NCI-H774 (cell line): ENCODE data around the gene PRKAG2.

Experiments
- DNase-seq: peaks from one replicate; lab custom pipeline; 2025; lab: John Stamatoyannopoulos, UW

Gene PRKAG2

GRCh38 chr7:151675196-151675920 lies 201.6 kb downstream of the PRKAG2 start:
- no peak for DNase-seq

GRCh38 chr7:151674161-151674920 lies 202.6 kb downstream of the PRKAG2 start:
- DNase-seq = no peak

GRCh38 chr7:151673216-151673615 lies 203.7 kb downstream of the PRKAG2 start:
- DNase-seq = no peak

- no peak for DNase-seq
Observed at GRCh38 chr7:151672716-151673115, 204.2 kb downstream of the PRKAG2 start.

DNA sequence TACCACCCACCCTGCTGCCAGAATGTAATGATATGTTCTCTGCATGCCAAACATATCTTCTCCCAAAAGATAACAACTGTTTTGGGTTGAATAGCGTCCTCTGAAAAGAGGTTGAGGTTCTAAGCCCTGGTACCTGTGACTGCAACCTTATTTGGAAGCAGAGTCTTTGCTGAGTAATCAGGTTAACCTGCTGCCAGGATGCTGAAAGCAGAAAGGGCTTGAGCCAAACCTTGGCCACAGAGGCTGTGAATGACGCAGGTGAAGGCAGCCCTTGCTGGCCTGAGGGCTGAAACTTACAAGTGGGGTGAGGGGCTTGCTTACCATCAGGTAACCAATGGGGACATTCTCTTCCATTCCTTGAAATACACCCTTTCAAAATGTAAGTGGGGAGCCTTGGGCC lies 205.4 kb downstream of the PRKAG2 start:
- DNase-seq = no peak

- DNase-seq = no peak
Observed at GRCh38 chr7:151669762-151670161, 207.2 kb downstream of the PRKAG2 start.

DNA sequence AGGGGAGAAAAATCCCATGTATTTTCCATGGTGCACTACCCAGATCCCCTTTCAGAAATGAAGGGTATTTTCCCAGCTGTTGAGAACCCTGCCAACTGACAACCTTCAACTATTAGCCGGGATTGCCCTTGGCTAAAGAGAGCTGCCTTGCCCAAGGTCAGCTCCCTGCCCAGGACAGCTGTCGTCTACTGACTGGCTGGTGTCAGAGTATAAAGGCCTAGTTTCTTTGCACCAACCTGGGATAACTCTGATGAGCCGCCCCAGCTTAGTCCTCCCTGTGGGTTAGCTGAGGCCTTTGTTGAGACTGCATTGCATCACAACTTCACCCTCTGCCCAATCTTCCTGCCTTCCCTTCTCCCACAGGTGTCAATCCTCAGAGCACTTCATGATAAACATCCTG lies 210.0 kb downstream of the PRKAG2 start:
- DNase-seq = no peak

GRCh38 chr7:151665368-151665767 lies 211.5 kb downstream of the PRKAG2 start:
- no peak for DNase-seq

- DNase-seq = no peak
Observed at GRCh38 chr7:151664268-151664667, 212.6 kb downstream of the PRKAG2 start.

DNA sequence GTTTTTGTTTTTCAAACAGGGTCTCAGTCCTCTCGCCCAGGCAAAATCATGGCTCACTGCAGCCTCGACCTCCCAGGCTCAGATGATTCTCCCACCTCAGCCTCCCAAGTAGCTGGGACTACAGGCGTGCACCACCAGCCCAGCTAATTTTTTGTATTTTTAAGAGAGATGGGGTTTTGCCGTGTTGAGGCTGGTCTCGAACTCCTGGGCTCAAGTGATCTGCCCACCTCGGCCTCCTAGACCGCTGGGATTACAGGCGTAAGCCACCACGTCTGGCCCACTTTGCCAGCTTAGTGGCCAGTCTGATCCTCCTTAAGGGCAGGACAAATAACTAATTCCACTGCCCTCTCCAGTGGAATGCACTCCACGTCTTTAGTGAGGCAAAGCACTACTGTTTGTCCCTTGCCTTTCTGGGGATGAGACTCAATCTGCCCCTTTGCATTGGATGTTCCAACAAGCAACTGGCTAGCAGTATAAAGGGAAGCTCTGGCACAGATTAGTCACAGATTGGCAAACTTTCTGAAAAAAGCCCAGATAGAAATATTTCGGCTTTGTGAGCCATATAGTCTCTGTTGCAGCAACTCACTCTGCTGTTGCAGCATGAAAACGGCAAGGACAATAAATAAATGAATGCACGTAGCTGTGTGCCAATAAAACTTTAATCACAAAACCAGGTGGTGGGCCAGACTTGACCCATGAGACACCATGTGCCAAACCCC lies 213.4 kb downstream of the PRKAG2 start:
- no peak for DNase-seq

DNA sequence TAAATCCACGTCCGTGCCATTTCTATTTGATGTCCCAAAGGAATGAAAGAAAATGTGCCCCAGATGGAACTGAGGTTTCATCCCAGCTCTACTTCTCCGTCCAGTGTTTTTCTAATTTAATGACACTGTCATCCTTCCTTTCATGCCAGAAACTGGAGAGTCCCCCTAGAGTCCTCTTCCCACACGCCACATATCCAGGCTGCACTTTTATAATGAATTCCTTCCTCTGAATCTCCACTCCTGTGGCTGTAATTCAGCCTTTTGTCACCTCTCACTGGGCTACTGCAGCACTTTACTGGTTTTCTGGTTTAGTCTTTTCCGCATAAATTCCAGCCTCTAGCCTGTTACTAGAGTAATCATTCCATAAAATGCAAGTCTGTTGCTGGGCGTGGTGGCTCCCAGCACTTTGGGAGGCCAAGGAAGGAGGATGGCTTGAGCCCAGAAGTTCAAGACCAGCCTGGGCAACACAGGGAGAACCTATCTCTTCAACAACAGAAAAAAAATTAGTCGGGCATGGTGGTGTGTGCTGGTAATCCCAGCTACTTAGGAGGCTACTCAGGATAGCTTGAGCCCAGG lies 214.6 kb downstream of the PRKAG2 start:
- DNase-seq = no peak

- no peak for DNase-seq
Observed at GRCh38 chr7:151661587-151661986, 215.3 kb downstream of the PRKAG2 start.

DNA sequence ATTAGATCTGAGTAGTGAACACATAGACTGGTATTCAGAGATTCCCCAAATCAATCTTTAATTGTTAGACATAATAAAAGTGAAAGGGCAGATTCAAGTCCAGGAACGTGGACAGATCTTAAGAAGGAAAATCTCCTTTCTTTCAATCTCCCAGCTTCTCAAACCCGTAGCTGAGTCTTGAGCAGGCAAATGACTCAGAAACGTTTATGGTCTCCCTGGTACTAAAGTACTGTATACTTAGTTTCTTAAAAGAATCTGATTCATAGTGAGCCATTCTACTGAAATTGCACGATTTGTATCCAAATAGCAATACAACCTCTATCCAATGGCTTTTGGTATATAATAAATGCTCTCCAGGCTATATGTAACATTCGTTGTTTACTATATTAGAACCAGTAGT lies 216.8 kb downstream of the PRKAG2 start:
- DNase-seq = no peak

DNA sequence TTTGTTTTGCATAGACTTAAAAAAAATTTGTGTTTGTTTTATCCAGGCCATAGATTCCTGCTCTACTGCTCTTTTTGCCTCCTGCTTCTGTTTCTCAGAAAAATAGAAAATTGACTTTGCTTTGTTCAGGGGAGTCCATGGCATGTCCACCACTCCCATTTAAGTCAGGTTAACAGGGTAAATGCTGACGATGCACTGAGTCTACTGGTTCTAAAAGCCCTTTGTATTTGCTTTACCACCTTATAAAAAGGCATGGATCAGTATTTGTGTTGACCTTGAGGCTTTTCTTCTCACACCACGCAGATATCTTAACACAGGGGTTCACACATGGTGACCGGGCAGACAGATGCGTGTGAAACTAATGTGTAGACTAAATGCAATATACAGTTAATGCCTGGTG lies 217.7 kb downstream of the PRKAG2 start:
- DNase-seq = no peak

DNA sequence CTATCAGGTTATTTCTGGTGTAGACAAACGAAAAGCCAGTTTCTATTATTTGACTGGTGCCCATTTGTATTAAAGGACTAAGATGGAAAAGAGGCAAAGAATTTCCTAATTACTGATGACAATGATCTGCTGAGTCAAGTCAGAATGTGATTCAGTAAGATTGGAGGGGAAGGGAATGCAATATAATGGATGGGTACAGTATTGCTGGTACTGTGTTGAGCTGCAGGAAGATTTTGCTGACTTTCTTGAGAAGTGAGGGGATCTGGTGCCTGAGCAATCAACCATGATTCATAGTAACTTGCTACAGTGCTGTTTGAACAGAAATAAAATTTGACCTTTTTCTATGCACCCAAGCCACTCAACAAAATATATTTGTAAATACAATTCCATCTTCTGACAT lies 218.1 kb downstream of the PRKAG2 start:
- DNase-seq = no peak

DNA sequence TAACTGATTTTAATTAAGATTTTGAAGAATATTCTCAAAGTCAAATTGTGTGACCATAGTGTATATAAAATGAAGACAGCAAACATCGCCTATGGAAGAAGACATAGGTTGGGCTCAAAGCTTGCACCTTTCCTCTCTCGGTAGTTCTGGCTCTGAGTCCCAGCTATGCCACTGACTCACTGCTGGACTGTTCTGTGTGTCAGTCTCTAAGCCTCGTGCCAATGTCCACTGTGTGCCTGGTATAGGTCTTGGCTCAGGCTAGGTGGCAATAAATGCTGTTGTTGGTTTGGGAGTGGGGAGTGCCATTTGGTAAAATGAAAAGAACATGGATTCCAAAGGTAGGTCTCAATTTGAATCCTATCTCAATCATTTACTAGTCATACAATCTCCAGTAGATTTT lies 219.7 kb downstream of the PRKAG2 start:
- DNase-seq = no peak

GRCh38 chr7:151655555-151655954 lies 221.4 kb downstream of the PRKAG2 start:
- DNase-seq = no peak

DNA sequence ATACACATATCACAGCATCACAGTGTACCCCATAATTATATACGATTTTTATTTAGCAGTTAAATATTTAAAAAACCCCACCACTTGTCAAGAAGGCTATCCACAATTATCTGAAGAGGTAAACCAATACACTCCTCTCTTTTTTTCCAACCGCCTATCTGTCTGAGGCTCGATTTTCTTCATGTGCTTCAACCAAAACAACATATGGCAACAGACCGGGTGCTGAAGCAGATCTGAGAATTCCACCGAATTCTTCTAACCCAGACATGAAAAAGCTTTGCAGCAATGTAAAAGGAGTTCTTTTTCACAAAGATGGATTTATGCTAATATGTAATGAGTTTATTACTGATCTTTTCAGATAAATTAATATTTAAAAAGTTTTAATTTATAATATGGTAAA lies 224.8 kb downstream of the PRKAG2 start:
- DNase-seq = no peak

DNA sequence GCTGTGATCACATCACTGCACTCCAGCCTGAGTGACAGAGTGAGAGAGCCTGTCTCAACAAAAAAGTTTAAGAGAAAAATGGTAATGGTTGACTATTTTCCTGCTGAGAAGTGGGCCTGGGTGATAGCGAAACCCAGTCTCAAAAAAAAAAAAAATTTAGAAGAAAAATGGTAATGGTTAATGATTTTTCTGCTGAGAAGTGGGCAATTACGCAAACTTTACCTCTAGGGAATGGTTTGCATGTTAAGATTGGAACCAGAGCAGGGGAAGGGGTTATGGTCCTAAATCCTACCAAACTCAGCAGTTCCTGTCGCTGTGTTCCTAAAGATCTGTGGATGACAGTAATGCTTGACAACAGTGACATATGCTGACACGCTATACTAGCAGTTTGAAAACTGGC lies 226.8 kb downstream of the PRKAG2 start:
- no peak for DNase-seq

GRCh38 chr7:151648429-151648828 lies 228.5 kb downstream of the PRKAG2 start:
- no peak for DNase-seq

DNA sequence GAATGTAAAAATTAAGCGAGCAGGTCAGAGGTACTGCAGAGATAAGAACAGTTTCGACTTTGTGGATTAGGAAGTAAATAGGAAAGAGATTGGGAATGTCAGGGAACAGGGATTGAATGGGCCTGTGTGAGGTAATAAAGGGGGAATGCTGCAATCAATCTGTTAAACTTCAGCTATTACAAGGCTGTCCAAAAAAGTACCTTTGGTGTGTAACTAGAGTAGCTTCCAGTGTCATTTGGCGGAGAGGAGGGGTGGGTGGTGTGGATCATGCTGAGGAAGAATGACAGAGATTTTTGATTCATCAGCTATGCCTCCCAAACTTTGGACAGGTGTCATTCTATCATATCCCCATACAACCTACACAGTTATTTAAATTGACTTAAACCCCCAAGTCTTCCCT lies 229.0 kb downstream of the PRKAG2 start:
- no peak for DNase-seq

DNA sequence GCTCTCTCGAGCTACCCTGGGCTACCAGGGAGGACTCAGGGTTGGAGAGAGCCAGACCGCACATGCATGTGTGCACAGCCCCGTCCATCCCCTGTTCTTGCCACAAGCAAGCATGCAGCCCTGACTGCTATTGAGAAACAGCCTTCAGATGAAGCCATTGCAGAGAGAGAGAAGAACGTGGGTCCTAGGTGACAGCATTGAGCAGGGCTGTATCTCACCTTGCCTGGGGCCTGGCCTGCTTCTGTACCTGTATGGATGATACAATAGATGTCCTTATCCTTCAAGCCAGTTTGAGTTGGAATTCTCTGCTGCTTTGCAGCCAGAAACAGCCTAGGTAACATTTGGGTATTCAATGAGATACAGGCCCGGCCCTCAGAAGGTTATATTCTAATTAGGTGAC lies 229.9 kb downstream of the PRKAG2 start:
- DNase-seq = no peak

DNA sequence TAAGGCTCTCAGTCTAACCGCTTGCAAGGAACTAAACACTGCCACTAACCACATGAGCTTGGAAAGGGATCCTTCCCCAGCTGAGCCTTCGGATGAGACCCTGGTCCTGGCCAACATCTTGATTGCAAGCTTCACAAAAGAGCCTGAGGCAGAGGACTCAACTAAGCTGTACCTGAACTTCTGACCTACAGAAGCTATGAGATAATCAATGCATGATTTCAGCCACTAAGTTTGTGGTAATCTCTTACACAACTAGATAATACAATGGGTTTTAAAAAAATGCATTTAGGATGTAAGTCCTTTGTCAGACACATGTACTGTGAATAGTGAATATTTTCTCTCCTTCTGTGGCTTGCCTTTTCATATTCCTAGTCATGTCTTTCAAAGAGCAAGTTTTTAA lies 231.6 kb downstream of the PRKAG2 start:
- DNase-seq = no peak
